A549 (cell line): ENCODE results near the gene UCN. TPM values are rescaled to one million over a fixed set of nuclear protein-coding genes. Genes with fewer than 3 reads are reported as not detected.

Experiments
- ATAC-seq, 2 experiments: fragments of 200-7000 bp in 1 of 2; fragments of >200 bp in 1 of 2; cut with Nextera tagmentation in 1 of 2; cut with Tn5 transposase in 1 of 2; 3 replicates each; pipeline versions ENCODE4 v1.8.0 to v1.9.1; 2018 to 2020; ENCODE audit warnings: mild to moderate bottlenecking in 1 of 2, moderate library complexity in 1 of 2
- CTCF ChIA-PET: fragments of 300-600 bp; sonication (Branson Sonifier 250); formaldehyde crosslinking; extraction: SDS; loops from one replicate; lab custom pipeline; 2021; ENCODE audit warnings: antibody characterized with exemption, inconsistent platforms; lab: Yijun Ruan, JAX
- POLR2A ChIA-PET: fragments of 350-600 bp; formaldehyde crosslinking; extraction: SDS; loops from one replicate; lab custom pipeline; 2021; ENCODE audit warnings: antibody characterized with exemption, inconsistent platforms; lab: Yijun Ruan, JAX
- DNase-seq, 2 experiments: peaks; one replicate each; pipeline versions ENCODE4 v3.0.0 to v3.0.0-alpha.2; 2011 to 2016; ENCODE audit warnings: low read depth in 1 of 2, low spot score in 1 of 2
- FAIRE-seq: peaks from 2 replicates; lab custom pipeline; 2011; peaks lifted over from hg19 to GRCh38; lab: Jason Lieb, UNC
- H3K27ac ChIP-seq, 2 experiments: fragments of >200 bp; sonication (Bioruptor Twin); formaldehyde crosslinking; 3 replicates each; pipeline ENCODE4 v1.5.1; 2016 to 2017
- H3K4me1 ChIP-seq: fragments of >200 bp; sonication (Bioruptor Twin); formaldehyde crosslinking; 3 replicates; pipeline ENCODE4 v1.6.1; 2016
- H3K4me2 ChIP-seq: fragments of >200 bp; sonication (Bioruptor Twin); formaldehyde crosslinking; 3 replicates; pipeline ENCODE4 v1.6.1; 2016
- H3K4me3 ChIP-seq: fragments of >200 bp; sonication (Bioruptor Twin); formaldehyde crosslinking; 3 replicates; pipeline ENCODE4 v1.5.1; 2016
- H3K9me3 ChIP-seq: fragments of >200 bp; sonication (Bioruptor Twin); formaldehyde crosslinking; 3 replicates; pipeline ENCODE4 v1.6.1; 2016
- BCL3 ChIP-seq: fragments of >200 bp; sonication (Bioruptor Twin); formaldehyde crosslinking; IDR thresholded peaks from 3 replicates; pipeline ENCODE4 v1.6.1; 2016
- CHD2 ChIP-seq: fragments of 150-350 bp; IDR thresholded peaks from 2 replicates; pipeline ENCODE4 v1.6.1; 2014; ENCODE audit warnings: low read length; ENCODE audit not compliant: partially characterized antibody
- EHF ChIP-seq: fragments of 250-450 bp; sonication (Bioruptor Pico); IDR thresholded peaks from 2 replicates; pipeline ENCODE4 v1.5.0; 2020; ENCODE audit warnings: mild to moderate bottlenecking
- EP300 ChIP-seq, 2 experiments: fragments of >200 bp; sonication (Bioruptor Twin); formaldehyde crosslinking; IDR thresholded peaks; 2 replicates in 1 of 2; 3 replicates in 1 of 2; pipeline ENCODE4 v1.6.1; 2016 to 2017
- HDAC2 ChIP-seq: fragments of 200-600 bp; sonication (generic); IDR thresholded peaks from 2 replicates; pipeline ENCODE4 v1.6.1; 2016
- HOXA7 ChIP-seq: fragments of 250-450 bp; sonication (Bioruptor Pico); IDR thresholded peaks from 2 replicates; pipeline ENCODE4 v1.5.0; 2020; ENCODE audit warnings: mild to moderate bottlenecking, moderate library complexity
- HOXB5 ChIP-seq: fragments of 250-450 bp; sonication (Bioruptor Pico); IDR thresholded peaks from 2 replicates; pipeline ENCODE4 v1.5.0; 2020; ENCODE audit warnings: mild to moderate bottlenecking, moderate library complexity
- MAX ChIP-seq: IDR thresholded peaks from 2 replicates; pipeline ENCODE4 v1.6.1; 2012
- MYC ChIP-seq: IDR thresholded peaks from 2 replicates; pipeline ENCODE4 v1.6.1; 2012; ENCODE audit warnings: mild to moderate bottlenecking, inconsistent platforms, low read length, improper control_type of control experiment, borderline replicate concordance
- NFE2L2 ChIP-seq: fragments of 150-350 bp; conservative IDR thresholded peaks from 2 replicates; pipeline ENCODE4 v1.6.1; 2014; ENCODE audit warnings: low read length
- NR3C1 ChIP-seq: fragments of >200 bp; sonication (Bioruptor Twin); formaldehyde crosslinking; IDR thresholded peaks from 3 replicates; pipeline ENCODE4 v1.6.1; 2017
- PHF8 ChIP-seq: fragments of 200-600 bp; sonication (generic); IDR thresholded peaks from 2 replicates; pipeline ENCODE4 v1.6.1; 2016; ENCODE audit warnings: low read depth, mild to moderate bottlenecking, antibody characterized with exemption, moderate library complexity, borderline replicate concordance
- POLR2A ChIP-seq: IDR thresholded peaks from 2 replicates; pipeline ENCODE4 v1.6.1; 2012; ENCODE audit warnings: mild to moderate bottlenecking, low read length
- RCOR1 ChIP-seq: fragments of 150-350 bp; IDR thresholded peaks from 2 replicates; pipeline ENCODE4 v1.6.1; 2014; ENCODE audit warnings: antibody characterized with exemption, low read length, low read depth
- SMC3 ChIP-seq: fragments of >200 bp; sonication (Bioruptor Twin); formaldehyde crosslinking; IDR thresholded peaks from 3 replicates; pipeline ENCODE4 v1.6.1; 2018; ENCODE audit warnings: inconsistent platforms
- SREBF2 ChIP-seq: fragments of 450-650 bp; IDR thresholded peaks from 2 replicates; pipeline ENCODE4 v1.6.1; 2014; ENCODE audit warnings: mild to moderate bottlenecking, moderate library complexity
- TP53 ChIP-seq: fragments of 250-450 bp; sonication (Bioruptor Pico); IDR thresholded peaks from 2 replicates; pipeline ENCODE4 v1.5.0; 2021; ENCODE audit warnings: mild to moderate bottlenecking, moderate library complexity
- WGBS: methylation state at CpG from one replicate; pipeline ENCODE4 v1.1.6; 2017; ENCODE audit errors: missing lambda C conversion rate; 5-methylcytosine and 5-hydroxymethylcytosine counted together
- polyA plus RNA-seq, 4 experiments: library from polyadenylated mRNA; depleted of rRNA in 3 of 4; stranded (reverse); fragments of >200 nt; fragmentation: RNase III in 1 of 4; extraction: RNeasy Plus Mini Kit Qiagen cat#74134 plus additional on column Dnase treatment in 1 of 4; gene quantifications; 2 replicates in 3 of 4; 3 replicates in 1 of 4; pipeline ENCODE4 v1.2.3, GENCODE V29; 2011 to 2017
- TF ChIP-seq, protein P1 (sequence below): fragments of 250-450 bp; sonication (Bioruptor Pico); IDR thresholded peaks from 2 replicates; pipeline ENCODE4 v1.5.0; 2021; ENCODE audit warnings: mild to moderate bottlenecking, moderate library complexity, borderline replicate concordance
- TF ChIP-seq, protein P2 (sequence below): fragments of 150-350 bp; IDR thresholded peaks from 2 replicates; pipeline ENCODE4 v1.6.1; 2014; ENCODE audit warnings: low read depth, mild to moderate bottlenecking, low read length
- TF ChIP-seq, protein P3 (sequence below): IDR thresholded peaks from 2 replicates; pipeline ENCODE4 v1.6.1; 2012; ENCODE audit warnings: low read depth, borderline replicate concordance
- TF ChIP-seq, protein P4 (sequence below): IDR thresholded peaks from 2 replicates; pipeline ENCODE4 v1.6.1; 2012
- TF ChIP-seq, protein P5 (sequence below): fragments of >200 bp; sonication (Bioruptor Twin); formaldehyde crosslinking; IDR thresholded peaks from 2 replicates; pipeline ENCODE4 v1.6.1; 2016

UCN gene
- polyA plus RNA-seq, 2 of the 4 experiments (the other 2 are of a cell fraction) = 0.76 to 1.0 TPM

DNA sequence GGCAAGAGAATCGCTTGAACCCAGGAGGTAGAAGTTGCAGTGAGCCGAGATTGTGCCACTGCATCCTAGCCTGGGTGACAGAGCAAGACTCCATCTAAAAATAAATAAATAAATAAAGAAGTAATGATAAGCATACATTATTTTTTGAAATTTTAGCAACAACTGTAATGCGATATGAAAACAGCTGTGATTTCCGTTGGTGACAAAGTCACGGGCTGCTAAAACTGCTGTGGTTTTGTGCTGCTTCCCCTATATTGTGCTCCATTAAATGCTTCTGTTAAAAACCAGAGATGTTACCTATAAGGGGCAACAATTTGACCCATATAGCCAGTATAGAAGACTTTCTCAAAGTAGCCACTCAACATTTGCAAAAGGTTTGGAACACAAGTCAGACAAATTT lies 17.7 kb downstream of the UCN start:
- no peak overlapping the region for H3K27ac ChIP-seq
- no peak for ATAC-seq
- ChIA-PET CTCF (interaction anchor here (0.6 to 20.5 kb wide), 9 partner anchors 8 to 329 kb away, joined by 3 to 394 read pairs (median 13); partner anchors contain the start of genes DNAJC5G, SLC30A3 and TRIM54), POLR2A (no interaction called here)
- no peak for TF ChIP-seq MAX
- TF ChIP-seq, protein P1, sequence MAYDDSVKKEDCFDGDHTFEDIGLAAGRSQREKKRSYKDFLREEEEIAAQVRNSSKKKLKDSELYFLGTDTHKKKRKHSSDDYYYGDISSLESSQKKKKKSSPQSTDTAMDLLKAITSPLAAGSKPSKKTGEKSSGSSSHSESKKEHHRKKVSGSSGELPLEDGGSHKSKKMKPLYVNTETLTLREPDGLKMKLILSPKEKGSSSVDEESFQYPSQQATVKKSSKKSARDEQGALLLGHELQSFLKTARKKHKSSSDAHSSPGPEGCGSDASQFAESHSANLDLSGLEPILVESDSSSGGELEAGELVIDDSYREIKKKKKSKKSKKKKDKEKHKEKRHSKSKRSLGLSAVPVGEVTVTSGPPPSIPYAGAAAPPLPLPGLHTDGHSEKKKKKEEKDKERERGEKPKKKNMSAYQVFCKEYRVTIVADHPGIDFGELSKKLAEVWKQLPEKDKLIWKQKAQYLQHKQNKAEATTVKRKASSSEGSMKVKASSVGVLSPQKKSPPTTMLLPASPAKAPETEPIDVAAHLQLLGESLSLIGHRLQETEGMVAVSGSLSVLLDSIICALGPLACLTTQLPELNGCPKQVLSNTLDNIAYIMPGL (CRISPR knock-in tag) = no peak
- no peak for TF ChIP-seq EP300 (IDR thresholded peaks at IDR 0.05)
- no peak for TF ChIP-seq SMC3
- TF ChIP-seq, protein P2, sequence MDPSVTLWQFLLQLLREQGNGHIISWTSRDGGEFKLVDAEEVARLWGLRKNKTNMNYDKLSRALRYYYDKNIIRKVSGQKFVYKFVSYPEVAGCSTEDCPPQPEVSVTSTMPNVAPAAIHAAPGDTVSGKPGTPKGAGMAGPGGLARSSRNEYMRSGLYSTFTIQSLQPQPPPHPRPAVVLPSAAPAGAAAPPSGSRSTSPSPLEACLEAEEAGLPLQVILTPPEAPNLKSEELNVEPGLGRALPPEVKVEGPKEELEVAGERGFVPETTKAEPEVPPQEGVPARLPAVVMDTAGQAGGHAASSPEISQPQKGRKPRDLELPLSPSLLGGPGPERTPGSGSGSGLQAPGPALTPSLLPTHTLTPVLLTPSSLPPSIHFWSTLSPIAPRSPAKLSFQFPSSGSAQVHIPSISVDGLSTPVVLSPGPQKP = no peak
- no peak for TF ChIP-seq HDAC2
- TF ChIP-seq POLR2A = no peak
- TF ChIP-seq TP53 (CRISPR knock-in tag) = no peak
- no peak for TF ChIP-seq SREBF2
- TF ChIP-seq RCOR1 = no peak
- TF ChIP-seq HOXB5 (CRISPR knock-in tag) = no peak
- TF ChIP-seq BCL3 = no peak
- no peak for TF ChIP-seq NR3C1
- TF ChIP-seq, protein P3, sequence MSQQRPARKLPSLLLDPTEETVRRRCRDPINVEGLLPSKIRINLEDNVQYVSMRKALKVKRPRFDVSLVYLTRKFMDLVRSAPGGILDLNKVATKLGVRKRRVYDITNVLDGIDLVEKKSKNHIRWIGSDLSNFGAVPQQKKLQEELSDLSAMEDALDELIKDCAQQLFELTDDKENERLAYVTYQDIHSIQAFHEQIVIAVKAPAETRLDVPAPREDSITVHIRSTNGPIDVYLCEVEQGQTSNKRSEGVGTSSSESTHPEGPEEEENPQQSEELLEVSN = no peak
- no peak for TF ChIP-seq NFE2L2
- H3K9me3 ChIP-seq = no peaks in the 10 kb centered on the region
- WGBS = 96% methylated on average over 5 of the region's 5 CpGs
- DNase-seq = no peak
- peaks cover 36% of the 10 kb centered on the region for H3K4me1 ChIP-seq
- no peak overlapping the region for H3K4me3 ChIP-seq
- no peak for FAIRE-seq
- no peak overlapping the region for H3K4me2 ChIP-seq

GRCh38 chr2:27288610-27289009 lies 19.6 kb downstream of the UCN start:
- H3K4me3 ChIP-seq = no peak overlapping the region
- DNase-seq (no peak), FAIRE-seq (peak; percentile 28), ATAC-seq (no peak)
- no peak overlapping the region for H3K4me2 ChIP-seq
- TF ChIP-seq CHD2 (no peak), HOXA7 (CRISPR knock-in tag) (no peak), EHF (no peak), PHF8 (no peak), NFE2L2 (no peak), MYC (no peak)
- TF ChIP-seq, protein P4, sequence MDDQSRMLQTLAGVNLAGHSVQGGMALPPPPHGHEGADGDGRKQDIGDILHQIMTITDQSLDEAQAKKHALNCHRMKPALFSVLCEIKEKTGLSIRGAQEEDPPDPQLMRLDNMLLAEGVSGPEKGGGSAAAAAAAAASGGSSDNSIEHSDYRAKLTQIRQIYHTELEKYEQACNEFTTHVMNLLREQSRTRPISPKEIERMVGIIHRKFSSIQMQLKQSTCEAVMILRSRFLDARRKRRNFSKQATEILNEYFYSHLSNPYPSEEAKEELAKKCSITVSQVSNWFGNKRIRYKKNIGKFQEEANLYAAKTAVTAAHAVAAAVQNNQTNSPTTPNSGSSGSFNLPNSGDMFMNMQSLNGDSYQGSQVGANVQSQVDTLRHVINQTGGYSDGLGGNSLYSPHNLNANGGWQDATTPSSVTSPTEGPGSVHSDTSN = no peak
- TF ChIP-seq, protein P5, sequence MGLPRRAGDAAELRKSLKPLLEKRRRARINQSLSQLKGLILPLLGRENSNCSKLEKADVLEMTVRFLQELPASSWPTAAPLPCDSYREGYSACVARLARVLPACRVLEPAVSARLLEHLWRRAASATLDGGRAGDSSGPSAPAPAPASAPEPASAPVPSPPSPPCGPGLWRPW = no peak
- H3K9me3 ChIP-seq = no peaks in the 10 kb centered on the region
- peaks cover 23% of the 10 kb centered on the region for H3K4me1 ChIP-seq
- ChIA-PET POLR2A (no interaction called here), CTCF (interaction anchor here (0.9 to 20.5 kb wide), 9 partner anchors 8 to 320 kb away, joined by 3 to 394 read pairs (median 4); partner anchors contain the start of genes DNAJC5G, KHK, SLC30A3 and TRIM54)
- 58% methylated on average over 3 of the region's 3 CpGs for WGBS
- H3K27ac ChIP-seq = no peak overlapping the region
